ENCODE data around the gene SDF2.
A peak's percentile ranks its signal among the peaks of the same experiment; 100 is the strongest.
"Not testable (repeated sequence)": the region's sequence is repeated elsewhere in the genome, so short reads cannot be mapped to it uniquely, and the experiment has no call there.

Gene SDF2

GRCh38 chr17:28682655-28683054, 20.9 kb upstream of the SDF2 start:
- no peak for DNase-seq

GRCh38 chr17:28675980-28676379, 14.3 kb upstream of the SDF2 start:
- DNase-seq, result no peak

GRCh38 chr17:28675490-28675889, 13.8 kb upstream of the SDF2 start:
- DNase-seq, result no peak

GRCh38 chr17:28669918-28670317, 8.2 kb upstream of the SDF2 start:
- no peak for DNase-seq

- no peak for DNase-seq
Measured at GRCh38 chr17:28667870-28668269, 6.2 kb upstream of the SDF2 start.

- no peak for DNase-seq
Measured at GRCh38 chr17:28665994-28666393, 4.3 kb upstream of the SDF2 start.

- DNase-seq, result no peak
Measured at GRCh38 chr17:28663723-28664122, 2.0 kb upstream of the SDF2 start.

- no peak for DNase-seq
Measured at GRCh38 chr17:28662527-28662829, 772 bp upstream of the SDF2 start.

- not testable (repeated sequence) for DNase-seq
Measured at GRCh38 chr17:28659497-28659881, 2.2 kb downstream of the SDF2 start.

- DNase-seq, result not testable (repeated sequence)
Measured at GRCh38 chr17:28658766-28659496, 2.8 kb downstream of the SDF2 start.

GRCh38 chr17:28658342-28658741, 3.4 kb downstream of the SDF2 start:
- DNase-seq, result not testable (repeated sequence)

GRCh38 chr17:28657756-28658155, 4.0 kb downstream of the SDF2 start:
- no peak for DNase-seq

GRCh38 chr17:28655160-28655559, 6.5 kb downstream of the SDF2 start:
- no peak for DNase-seq

- DNase-seq, result no peak
Measured at GRCh38 chr17:28648698-28649097, 13.0 kb downstream of the SDF2 start.

- DNase-seq, result no peak
Measured at GRCh38 chr17:28646039-28646754, 15.5 kb downstream of the SDF2 start.

- no peak for DNase-seq
Measured at GRCh38 chr17:28645576-28645939, 16.1 kb downstream of the SDF2 start.

GRCh38 chr17:28644787-28645575, 16.7 kb downstream of the SDF2 start, which contains the start of gene BLTP2:
Gene BLTP2, minus strand, starts transcription at chr17:28645158. Its CDS starts 102 bp downstream, at chr17:28645056.
- peak; percentile 97 for DNase-seq

GRCh38 chr17:28643983-28644786, 17.5 kb downstream of the SDF2 start:
- DNase-seq, result no peak

- DNase-seq, result no peak
Measured at GRCh38 chr17:28641579-28641978, 20.1 kb downstream of the SDF2 start.

GRCh38 chr17:28635506-28635905, 26.2 kb downstream of the SDF2 start:
- no peak for DNase-seq

- DNase-seq, result no peak
Measured at GRCh38 chr17:28634206-28634865, 27.4 kb downstream of the SDF2 start.

- no peak for DNase-seq
Measured at GRCh38 chr17:28626818-28627217, 34.9 kb downstream of the SDF2 start.
